IMR-90 (cell line): ENCODE measurements around the gene LMOD1. TPM values are rescaled to one million over a fixed set of nuclear protein-coding genes. Genes with fewer than 3 reads are reported as not detected.
"Not testable (repeated sequence)": the region's sequence is repeated elsewhere in the genome, so short reads cannot be mapped to it uniquely, and the experiment has no call there.

Experiments used
- ATAC-seq: fragments of 200-7000 bp; cut with Tn5 transposase; 2 replicates; pipeline ENCODE4 v1.9.1; 2020; ENCODE audit warnings: low read depth, mild to moderate bottlenecking, moderate library complexity
- BruUV-seq: library from RNA; stranded (reverse); fragments of 400-500 nt; replicated peaks from 2 replicates; lab custom pipeline; 2021; lab: Mats Ljungman, UMichigan
- CTCF ChIA-PET: fragments of 300-600 bp; formaldehyde crosslinking; extraction: SDS; loops from one replicate; lab custom pipeline; 2021; ENCODE audit warnings: antibody characterized with exemption; lab: Yijun Ruan, JAX
- POLR2A ChIA-PET: fragments of 300-600 bp; sonication (Branson Sonifier 250); formaldehyde crosslinking; loops from one replicate; lab custom pipeline; 2022; ENCODE audit warnings: antibody characterized with exemption; ENCODE audit not compliant: unreplicated experiment; lab: Charles Lee
- DNase-seq: peaks from one replicate; pipeline ENCODE4 v3.0.0; 2013
- H2AFZ ChIP-seq: replicated peaks from 2 replicates; pipeline ENCODE3; 2013; ENCODE audit warnings: low read length, mild to moderate bottlenecking; ENCODE audit not compliant: poor library complexity
- H2AK5ac ChIP-seq: 2 replicates; pipeline ENCODE4 v1.6.1; 2013; ENCODE audit warnings: low read depth, low read length, inconsistent platforms
- H2AK9ac ChIP-seq: replicated peaks from 2 replicates; pipeline ENCODE3; 2013; ENCODE audit warnings: mild to moderate bottlenecking, low read depth, low read length, moderate library complexity; ENCODE audit not compliant: poor library complexity
- H2BK120ac ChIP-seq: 2 replicates; pipeline ENCODE4 v1.6.1; 2013; ENCODE audit warnings: low read depth, low read length, inconsistent platforms
- H2BK15ac ChIP-seq: 3 replicates; pipeline ENCODE4 v1.6.1; 2013; ENCODE audit warnings: low read depth, low read length, inconsistent platforms
- H2BK20ac ChIP-seq: 2 replicates; pipeline ENCODE4 v1.6.1; 2013; ENCODE audit warnings: low read depth, mild to moderate bottlenecking, inconsistent platforms, low read length, moderate library complexity
- H2BK5ac ChIP-seq: 2 replicates; pipeline ENCODE4 v1.6.1; 2013; ENCODE audit warnings: mild to moderate bottlenecking, low read depth, low read length, inconsistent platforms; ENCODE audit not compliant: poor library complexity, severe bottlenecking
- H3K14ac ChIP-seq: replicated peaks from 2 replicates; pipeline ENCODE4 v1.6.1; 2013; ENCODE audit warnings: low read depth, low read length, inconsistent platforms
- H3K18ac ChIP-seq: 2 replicates; pipeline ENCODE4 v1.6.1; 2013; ENCODE audit warnings: low read depth, low read length, control low read depth
- H3K23ac ChIP-seq: 2 replicates; pipeline ENCODE4 v1.6.1; 2013; ENCODE audit warnings: low read depth, low read length, inconsistent platforms
- H3K27ac ChIP-seq: 2 replicates; pipeline ENCODE4 v1.5.1; 2013; ENCODE audit warnings: mild to moderate bottlenecking, control low read depth, low read length; ENCODE audit not compliant: insufficient read depth
- H3K27me3 ChIP-seq: 2 replicates; pipeline ENCODE4 v1.6.1; 2013; ENCODE audit warnings: low read length; ENCODE audit not compliant: control insufficient read depth, insufficient read depth
- H3K36me3 ChIP-seq: 2 replicates; pipeline ENCODE4 v1.6.1; 2013; ENCODE audit warnings: low read length, mixed read lengths; ENCODE audit not compliant: control insufficient read depth, insufficient read depth
- H3K4ac ChIP-seq: 2 replicates; pipeline ENCODE4 v1.6.1; 2013; ENCODE audit warnings: low read depth, low read length, inconsistent platforms
- H3K4me1 ChIP-seq: 2 replicates; pipeline ENCODE4 v1.6.1; 2013; ENCODE audit warnings: low read length, mixed read lengths; ENCODE audit not compliant: control insufficient read depth, insufficient read depth
- H3K4me2 ChIP-seq: 2 replicates; pipeline ENCODE4 v1.6.1; 2013; ENCODE audit warnings: low read depth, mild to moderate bottlenecking, control low read depth, low read length, moderate library complexity
- H3K4me3 ChIP-seq: 2 replicates; pipeline ENCODE4 v1.5.1; 2013; ENCODE audit warnings: low read depth, mild to moderate bottlenecking, control low read depth, low read length, moderate library complexity; ENCODE audit not compliant: insufficient read depth
- H3K56ac ChIP-seq: 2 replicates; pipeline ENCODE4 v1.6.1; 2013; ENCODE audit warnings: low read length, inconsistent platforms; ENCODE audit not compliant: insufficient read depth; ENCODE audit errors: extremely low read depth
- H3K79me1 ChIP-seq, 2 experiments: 2 replicates each; pipeline ENCODE4 v1.6.1; 2013; ENCODE audit warnings: low read length in 2 of 2, inconsistent platforms in 1 of 2, low read depth in 1 of 2
- H3K9ac ChIP-seq: 2 replicates; pipeline ENCODE4 v1.6.1; 2013; ENCODE audit warnings: low read depth, low read length, control low read depth
- H3K9me1 ChIP-seq: 2 replicates; pipeline ENCODE4 v1.6.1; 2013; ENCODE audit warnings: low read length, inconsistent platforms; ENCODE audit not compliant: insufficient read depth
- H3K9me3 ChIP-seq: 2 replicates; pipeline ENCODE4 v1.6.1; 2013; ENCODE audit warnings: low read length; ENCODE audit not compliant: control insufficient read depth, insufficient read depth
- H4K20me1 ChIP-seq: 2 replicates; pipeline ENCODE4 v1.6.1; 2013; ENCODE audit warnings: low read length, inconsistent platforms; ENCODE audit not compliant: insufficient read depth
- H4K5ac ChIP-seq: 2 replicates; pipeline ENCODE4 v1.6.1; 2013; ENCODE audit warnings: mild to moderate bottlenecking, low read depth, low read length, control low read depth
- H4K8ac ChIP-seq, 2 experiments: 2 replicates each; pipeline ENCODE4 v1.6.1; 2013; ENCODE audit warnings: low read depth in 2 of 2, low read length in 2 of 2, control low read depth in 1 of 2, inconsistent platforms in 1 of 2
- H4K91ac ChIP-seq: 2 replicates; pipeline ENCODE4 v1.6.1; 2013; ENCODE audit warnings: low read depth, low read length, inconsistent platforms; ENCODE audit not compliant: insufficient read depth
- WGBS, 2 experiments: methylation state at CpG; one replicate each; pipeline versions ENCODE4 v1.1.5 to v1.1.7; 2013; ENCODE audit warnings: missing lambda C conversion rate in 2 of 2; ENCODE audit not compliant: insufficient read length in 1 of 2; ENCODE audit errors: extremely low coverage in 2 of 2; 5-methylcytosine and 5-hydroxymethylcytosine counted together
- dilution Hi-C: fragments of 300-500 bp; cut with HindIII; formaldehyde crosslinking; loops from one replicate; pipeline ENCODE4 v1.14.3; 2018; ENCODE audit warnings: low sequenced_read_pairs; ENCODE audit not compliant: unreplicated experiment
- in situ Hi-C: fragments of 300-500 bp; cut with MboI; formaldehyde crosslinking; loops from 3 replicates; pipeline ENCODE4 v1.14.3; 2019; ENCODE audit warnings: low sequenced_read_pairs, inconsistent platforms, mixed read lengths
- intact Hi-C: fragments of 100-400 bp; cut with micrococcal nuclease; formaldehyde crosslinking; loops from 2 replicates; pipeline ENCODE4 v1.10.0; 2022
- polyA plus RNA-seq, 3 experiments: library from polyadenylated mRNA; depleted of rRNA; stranded (reverse); fragments of >200 nt; gene quantifications; 2 replicates each; pipeline ENCODE4 v1.2.3, GENCODE V29; 2012; ENCODE audit warnings: low replicate concordance in 1 of 3
- total RNA-seq: library from RNA; depleted of rRNA; stranded (reverse); fragments of >200 nt; gene quantifications from 2 replicates; pipeline ENCODE4 v1.2.3, GENCODE V29; 2012

The LMOD1 gene
- total and polyA plus RNA-seq, 2 of the 4 experiments (the other 2 are of a cell fraction): 51.7 to 53.2 TPM

- POLR2A ChIA-PET: not testable (repeated sequence)
- 100% methylated on average over 1 of the region's 10 CpGs; no CpG with 5 or more reads in 1 of the 2 experiments for WGBS, 2 experiments
Observed at GRCh38 chr1:201962382-201962781, 16.0 kb upstream of the LMOD1 start.

More at GRCh38 chr1:201962382-201962781, 16.0 kb upstream of the LMOD1 start:
- H2BK5ac ChIP-seq, H2BK120ac ChIP-seq, H2BK20ac ChIP-seq, H3K27ac ChIP-seq, ATAC-seq, H4K8ac ChIP-seq, H4K91ac ChIP-seq, H3K4me3 ChIP-seq, DNase-seq, H3K4ac ChIP-seq, H2AK5ac ChIP-seq, H3K4me2 ChIP-seq, H3K9me3 ChIP-seq, H4K5ac ChIP-seq, H3K9ac ChIP-seq, intact Hi-C loops, dilution Hi-C loops, BruUV-seq, H3K14ac ChIP-seq, H3K27me3 ChIP-seq, H3K9me1 ChIP-seq, H3K18ac ChIP-seq, H3K56ac ChIP-seq, H2AFZ ChIP-seq, H3K23ac ChIP-seq, H2BK15ac ChIP-seq, H4K20me1 ChIP-seq, H2AK9ac ChIP-seq, H3K4me1 ChIP-seq: not testable (repeated sequence)
- H3K36me3 ChIP-seq: peaks cover 49% of the 10 kb centered on the region
- CTCF ChIA-PET: interaction anchor here (1.2 to 3.0 kb wide), 2 partner anchors 17 to 67 kb away, joined by 3 to 12 read pairs; no protein-coding TSS in a partner anchor
- in situ Hi-C loops: loop anchor here (25.0 kb wide), 1 partner anchor 425 kb away; the partner anchor contains the start of gene NAV1
- H3K79me1 ChIP-seq: peaks cover 12 to 46% of the 10 kb centered on the region in 2 experiments
